Measurements from ENCODE around the gene SETBP1.

The SETBP1 gene

DNA sequence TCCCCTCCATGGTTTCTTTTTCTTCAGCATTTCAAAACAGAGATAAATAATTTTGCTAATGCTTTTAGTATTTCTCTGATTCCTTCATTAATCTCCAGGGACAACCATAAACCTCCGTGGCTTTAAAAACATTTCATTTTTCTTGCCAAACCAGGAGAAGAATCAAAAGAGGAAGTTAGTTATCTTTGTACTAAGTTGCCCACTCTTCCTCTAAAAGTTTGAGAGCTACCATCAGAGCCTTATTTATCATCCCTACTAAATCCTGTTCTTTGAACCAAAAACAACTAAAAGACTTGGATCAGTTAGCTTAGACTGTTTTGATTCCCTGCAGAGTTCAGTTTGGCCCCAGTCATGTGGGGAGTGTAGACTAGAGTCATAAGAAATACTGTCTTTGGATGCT is 208.4 kb downstream of the SETBP1 start:
- WGBS, result 86% methylated on average over 1 of the region's 1 CpG
- Histone ChIP-seq H4K91ac (ENCODE audit: low read length) (no peak overlapping the region), H3K9me3 (ENCODE audit: control insufficient read depth, low read length) (peaks cover 4% of the 10 kb centered on the region), H2BK15ac (ENCODE audit: low read depth, poor library complexity, severe bottlenecking) (no peak overlapping the region), H2AFZ (ENCODE audit: low read depth, low read length) (no peak overlapping the region), H3K4me3 (ENCODE audit: insufficient read depth in 1 of 2, low read depth in 1 of 2, low read length in 2 of 2) (no peak overlapping the region), H2BK12ac (ENCODE audit: low read length in 2 of 2) (no peak overlapping the region), H3K4me2 (ENCODE audit: low read length, poor library complexity, severe bottlenecking) (no peak overlapping the region), H2BK5ac (ENCODE audit: low read depth, low read length, poor library complexity, severe bottlenecking) (no peak overlapping the region), H3K4me1 (ENCODE audit: control insufficient read depth, insufficient read depth, low read depth, low read length) (peaks cover 1% of the 10 kb centered on the region), H4K8ac (ENCODE audit: low read length) (no peak overlapping the region), H3K14ac (ENCODE audit: low read length in 2 of 2) (no peak overlapping the region), H3K27me3 (ENCODE audit: control insufficient read depth in 1 of 2, insufficient read depth in 1 of 2, low read length in 2 of 2) (no peaks in the 10 kb centered on the region), H3K4ac (ENCODE audit: low read depth in 1 of 2, low read length in 2 of 2) (no peak overlapping the region), H3K36me3 (ENCODE audit: control insufficient read depth in 1 of 2, insufficient read depth in 2 of 2, low read depth in 1 of 2, low read length in 2 of 2) (no peaks in the 10 kb centered on the region), H3K27ac (ENCODE audit: low read length, poor library complexity, severe bottlenecking) (no peak overlapping the region), H3K9ac (ENCODE audit: low read length) (no peak overlapping the region), H3K18ac (ENCODE audit: low read depth in 1 of 2, low read length in 2 of 2) (peak overlapping the region in 1 of 2 experiments; percentile 21), H3K23ac (ENCODE audit: low read length in 2 of 2) (no peak overlapping the region), H3K79me1 (replicated peaks; ENCODE audit: low read length, poor library complexity, severe bottlenecking) (peaks cover 4% of the 10 kb centered on the region), H2AK5ac (ENCODE audit: low read length, severe bottlenecking) (no peak overlapping the region), H2BK120ac (ENCODE audit: low read depth, low read length) (no peak overlapping the region)
- DNase-seq, result no peak

DNA sequence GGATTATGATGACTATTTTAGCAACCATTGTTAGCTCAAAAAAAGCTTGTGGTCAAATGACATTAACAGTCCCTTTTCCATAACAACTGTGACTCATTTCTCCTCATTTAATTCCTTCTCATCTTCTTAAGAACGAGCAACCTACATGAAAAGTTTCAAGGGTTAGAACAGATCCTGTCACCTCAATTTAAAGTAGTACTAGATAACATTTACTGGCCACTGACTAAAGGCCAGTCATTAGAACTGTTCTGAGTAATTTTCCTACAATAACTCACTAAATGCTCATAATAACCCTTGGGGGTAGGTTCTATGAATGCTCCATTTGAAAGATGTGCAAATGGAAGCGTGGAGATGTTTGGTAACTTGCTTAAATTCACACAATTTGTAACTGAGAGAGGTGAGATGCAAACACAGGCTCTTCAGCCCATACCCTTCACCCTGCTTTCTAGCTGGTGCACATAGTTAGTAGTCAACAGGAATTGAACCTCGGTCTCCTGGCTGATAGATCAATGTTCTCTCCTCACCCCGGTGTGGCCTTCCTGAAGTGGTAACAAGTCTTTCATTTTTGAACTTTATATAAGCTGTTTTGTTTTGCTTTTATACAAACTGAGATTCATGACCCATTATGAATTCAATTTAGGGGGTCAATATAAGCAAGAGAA is 212.5 kb downstream of the SETBP1 start:
- Histone ChIP-seq H2BK5ac (ENCODE audit: low read depth, low read length, poor library complexity, severe bottlenecking) (no peak overlapping the region), H4K91ac (ENCODE audit: low read length) (no peak overlapping the region), H2BK15ac (ENCODE audit: low read depth, poor library complexity, severe bottlenecking) (no peak overlapping the region), H3K4ac (ENCODE audit: low read depth in 1 of 2, low read length in 2 of 2) (no peak overlapping the region), H3K9ac (ENCODE audit: low read length) (no peak overlapping the region), H3K4me2 (ENCODE audit: low read length, poor library complexity, severe bottlenecking) (no peak overlapping the region), H2AFZ (ENCODE audit: low read depth, low read length) (no peak overlapping the region), H2BK12ac (ENCODE audit: low read length in 2 of 2) (no peak overlapping the region), H3K27ac (ENCODE audit: low read length, poor library complexity, severe bottlenecking) (no peak overlapping the region), H2BK120ac (ENCODE audit: low read depth, low read length) (no peak overlapping the region), H3K27me3 (ENCODE audit: control insufficient read depth in 1 of 2, insufficient read depth in 1 of 2, low read length in 2 of 2) (no peaks in the 10 kb centered on the region), H3K18ac (ENCODE audit: low read depth in 1 of 2, low read length in 2 of 2) (no peak overlapping the region), H2AK5ac (ENCODE audit: low read length, severe bottlenecking) (no peak overlapping the region), H3K79me1 (replicated peaks; ENCODE audit: low read length, poor library complexity, severe bottlenecking) (peaks cover 12% of the 10 kb centered on the region), H4K8ac (ENCODE audit: low read length) (no peak overlapping the region), H3K23ac (ENCODE audit: low read length in 2 of 2) (no peak overlapping the region), H3K14ac (ENCODE audit: low read length in 2 of 2) (no peak overlapping the region), H3K4me1 (ENCODE audit: control insufficient read depth, insufficient read depth, low read depth, low read length) (peaks cover 2% of the 10 kb centered on the region), H3K4me3 (ENCODE audit: insufficient read depth in 1 of 2, low read depth in 1 of 2, low read length in 2 of 2) (no peak overlapping the region), H3K9me3 (ENCODE audit: control insufficient read depth, low read length) (peaks cover 4% of the 10 kb centered on the region), H3K36me3 (ENCODE audit: control insufficient read depth in 1 of 2, insufficient read depth in 2 of 2, low read depth in 1 of 2, low read length in 2 of 2) (no peaks in the 10 kb centered on the region)
- no peak for DNase-seq
- 77% methylated on average over 2 of the region's 4 CpGs for WGBS

DNA sequence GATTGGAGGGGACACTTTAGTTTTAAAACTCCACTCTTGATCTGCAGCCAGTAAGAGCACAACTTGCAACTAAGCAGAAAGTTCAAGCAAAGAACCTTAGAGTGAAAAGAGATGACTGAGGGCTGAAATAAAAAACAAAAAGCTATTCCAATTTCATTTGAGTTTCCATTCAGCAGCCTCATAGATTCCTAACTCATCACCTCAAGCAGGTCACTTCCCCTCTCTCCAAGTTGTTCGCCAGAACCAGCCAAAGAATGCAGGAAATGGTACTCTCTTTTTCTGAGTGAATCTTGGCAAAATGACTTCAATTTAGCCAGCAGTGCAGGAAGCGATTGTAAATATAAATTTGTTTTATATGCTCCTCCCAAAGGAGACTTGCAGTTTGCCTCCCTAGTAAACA is 213.3 kb downstream of the SETBP1 start:
- Histone ChIP-seq H2AFZ (ENCODE audit: low read depth, low read length) (no peak overlapping the region), H3K4me3 (ENCODE audit: insufficient read depth in 1 of 2, low read depth in 1 of 2, low read length in 2 of 2) (no peak overlapping the region), H3K23ac (ENCODE audit: low read length in 2 of 2) (no peak overlapping the region), H3K4ac (ENCODE audit: low read depth in 1 of 2, low read length in 2 of 2) (no peak overlapping the region), H4K8ac (ENCODE audit: low read length) (no peak overlapping the region), H3K27ac (ENCODE audit: low read length, poor library complexity, severe bottlenecking) (no peak overlapping the region), H2AK5ac (ENCODE audit: low read length, severe bottlenecking) (no peak overlapping the region), H2BK15ac (ENCODE audit: low read depth, poor library complexity, severe bottlenecking) (no peak overlapping the region), H3K4me2 (ENCODE audit: low read length, poor library complexity, severe bottlenecking) (no peak overlapping the region), H3K4me1 (ENCODE audit: control insufficient read depth, insufficient read depth, low read depth, low read length) (peaks cover 2% of the 10 kb centered on the region), H3K79me1 (replicated peaks; ENCODE audit: low read length, poor library complexity, severe bottlenecking) (peaks cover 15% of the 10 kb centered on the region), H3K18ac (ENCODE audit: low read depth in 1 of 2, low read length in 2 of 2) (no peak overlapping the region), H3K9me3 (ENCODE audit: control insufficient read depth, low read length) (peaks cover 4% of the 10 kb centered on the region), H2BK5ac (ENCODE audit: low read depth, low read length, poor library complexity, severe bottlenecking) (no peak overlapping the region), H3K9ac (ENCODE audit: low read length) (no peak overlapping the region), H3K14ac (ENCODE audit: low read length in 2 of 2) (no peak overlapping the region), H4K91ac (ENCODE audit: low read length) (no peak overlapping the region), H3K27me3 (ENCODE audit: control insufficient read depth in 1 of 2, insufficient read depth in 1 of 2, low read length in 2 of 2) (no peaks in the 10 kb centered on the region), H2BK120ac (ENCODE audit: low read depth, low read length) (no peak overlapping the region), H2BK12ac (ENCODE audit: low read length in 2 of 2) (no peak overlapping the region), H3K36me3 (ENCODE audit: control insufficient read depth in 1 of 2, insufficient read depth in 2 of 2, low read depth in 1 of 2, low read length in 2 of 2) (no peaks in the 10 kb centered on the region)
- 33% methylated on average over 1 of the region's 2 CpGs for WGBS
- no peak for DNase-seq

DNA sequence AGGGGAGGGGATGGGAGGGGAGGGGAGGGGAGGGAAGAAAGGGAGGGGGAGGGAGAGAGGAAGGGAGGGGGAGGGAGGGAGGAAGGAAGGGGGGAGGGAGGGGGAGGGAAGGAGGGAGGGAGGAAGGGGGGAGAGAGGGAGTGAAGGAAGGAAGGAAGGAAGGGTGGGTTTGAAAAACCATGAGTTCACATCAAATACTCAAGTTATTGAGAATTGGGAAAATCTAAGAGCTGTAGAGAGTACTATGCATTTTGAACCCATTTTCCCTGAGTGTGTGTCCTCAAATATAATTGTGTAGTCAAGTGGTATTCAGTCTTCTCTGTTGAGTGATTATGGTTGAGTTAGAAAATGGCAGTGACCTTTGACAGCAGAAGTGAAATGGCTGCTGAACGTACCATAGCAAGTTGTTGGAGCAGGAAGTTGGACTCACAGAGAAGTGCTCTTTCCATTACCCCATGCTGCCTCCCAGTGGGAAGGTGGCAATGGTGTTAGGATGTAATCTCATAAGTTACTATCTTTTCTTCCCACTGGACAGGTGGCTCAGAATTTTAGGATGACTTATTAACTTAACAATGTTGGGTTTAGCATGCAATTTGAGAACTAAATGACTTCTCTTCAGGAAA is 214.6 kb downstream of the SETBP1 start:
- Histone ChIP-seq H2BK5ac (ENCODE audit: low read depth, low read length, poor library complexity, severe bottlenecking) (no peak overlapping the region), H3K9ac (ENCODE audit: low read length) (no peak overlapping the region), H3K23ac (ENCODE audit: low read length in 2 of 2) (no peak overlapping the region), H3K9me3 (ENCODE audit: control insufficient read depth, low read length) (peaks cover 4% of the 10 kb centered on the region), H3K79me1 (replicated peaks; ENCODE audit: low read length, poor library complexity, severe bottlenecking) (peaks cover 15% of the 10 kb centered on the region), H3K4me3 (ENCODE audit: insufficient read depth in 1 of 2, low read depth in 1 of 2, low read length in 2 of 2) (no peak overlapping the region), H4K91ac (ENCODE audit: low read length) (no peak overlapping the region), H3K27ac (ENCODE audit: low read length, poor library complexity, severe bottlenecking) (no peak overlapping the region), H3K36me3 (ENCODE audit: control insufficient read depth in 1 of 2, insufficient read depth in 2 of 2, low read depth in 1 of 2, low read length in 2 of 2) (no peaks in the 10 kb centered on the region), H3K4me1 (ENCODE audit: control insufficient read depth, insufficient read depth, low read depth, low read length) (peaks cover 2% of the 10 kb centered on the region), H3K4ac (ENCODE audit: low read depth in 1 of 2, low read length in 2 of 2) (no peak overlapping the region), H2BK15ac (ENCODE audit: low read depth, poor library complexity, severe bottlenecking) (no peak overlapping the region), H3K14ac (ENCODE audit: low read length in 2 of 2) (no peak overlapping the region), H3K18ac (ENCODE audit: low read depth in 1 of 2, low read length in 2 of 2) (no peak overlapping the region), H3K27me3 (ENCODE audit: control insufficient read depth in 1 of 2, insufficient read depth in 1 of 2, low read length in 2 of 2) (no peaks in the 10 kb centered on the region), H2AFZ (ENCODE audit: low read depth, low read length) (no peak overlapping the region), H4K8ac (ENCODE audit: low read length) (no peak overlapping the region), H2BK120ac (ENCODE audit: low read depth, low read length) (no peak overlapping the region), H3K4me2 (ENCODE audit: low read length, poor library complexity, severe bottlenecking) (no peak overlapping the region), H2BK12ac (ENCODE audit: low read length in 2 of 2) (no peak overlapping the region), H2AK5ac (ENCODE audit: low read length, severe bottlenecking) (no peak overlapping the region)
- WGBS, result 20% methylated on average over 1 of the region's 1 CpG
- peak; percentile 65 for DNase-seq
